Measurements from ENCODE around the gene FAM168B. TPM values are rescaled to one million over a fixed set of nuclear protein-coding genes. Genes with fewer than 3 reads are reported as not detected.

Gene FAM168B
- total RNA-seq, 1 experiment from 2014 or later, result 115 TPM

DNA sequence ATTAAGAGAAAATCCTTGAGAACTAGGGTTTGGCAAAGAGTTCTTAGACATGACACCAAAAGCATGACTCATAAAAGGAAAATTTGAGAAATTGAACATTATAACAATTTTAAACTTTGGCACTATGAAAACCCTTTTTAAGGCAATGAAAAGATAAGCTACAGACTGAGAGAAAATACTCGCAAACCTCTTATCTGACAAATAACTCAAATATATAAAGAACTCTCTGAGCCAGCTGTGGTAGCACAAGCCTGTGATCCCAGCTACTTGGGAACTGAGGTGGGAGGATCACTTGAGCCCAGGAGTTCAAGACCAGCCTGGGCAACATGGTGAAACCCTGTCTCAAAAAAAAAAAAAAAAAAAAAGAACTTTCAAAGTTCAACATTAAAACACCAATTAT lies 70.5 kb downstream of the FAM168B start:
- DNase-seq, result no peak
- no peaks in the 10 kb centered on the region for H3K36me3 ChIP-seq

DNA sequence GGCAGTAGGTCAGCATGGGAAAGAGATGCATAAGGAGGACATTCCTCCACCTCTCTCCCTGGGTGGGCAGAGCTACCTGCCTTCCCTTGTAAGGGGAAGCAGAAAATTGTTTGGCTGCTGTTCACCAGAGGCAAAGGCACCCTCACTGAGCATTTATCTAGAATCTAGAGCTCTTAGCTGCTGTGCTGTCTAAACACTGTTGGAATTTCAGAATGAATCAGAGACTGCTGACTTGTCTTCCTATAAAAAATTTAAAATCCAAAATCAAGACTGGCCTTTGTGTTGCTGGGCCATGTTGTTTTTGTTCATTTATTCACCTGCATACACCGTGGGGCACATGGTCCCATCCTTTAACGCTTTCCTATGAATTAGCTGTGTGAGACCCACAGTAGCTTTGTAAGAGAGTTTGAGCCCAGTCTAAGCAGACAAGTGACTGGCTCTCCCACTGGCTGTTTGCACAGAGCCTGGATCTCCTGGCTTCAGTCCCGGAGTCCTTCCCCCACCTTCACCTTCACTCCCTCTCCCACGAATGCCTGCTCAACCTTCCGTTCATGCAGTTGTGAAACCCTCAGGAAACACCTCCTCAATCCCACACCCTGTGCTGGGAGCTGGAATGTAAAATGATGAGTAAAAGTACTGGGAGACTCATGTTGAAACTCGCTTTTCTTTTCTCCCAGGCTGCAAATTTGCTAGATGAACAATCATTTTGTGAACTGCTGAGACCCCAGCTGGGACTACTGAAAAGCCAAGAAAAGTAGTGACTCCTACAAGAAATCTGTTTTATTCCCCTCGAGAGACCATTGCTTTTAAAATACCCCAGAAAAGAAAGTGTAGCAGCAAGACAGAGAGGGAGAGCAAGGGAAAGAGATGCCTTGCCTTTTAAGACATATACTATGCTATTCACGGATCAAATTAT lies 76.2 kb downstream of the FAM168B start:
- no peak overlapping the region for H3K4me3 ChIP-seq
- peak; percentile 11 for DNase-seq
- H3K27me3 ChIP-seq, result no peaks in the 10 kb centered on the region
- H3K36me3 ChIP-seq, result no peaks in the 10 kb centered on the region
- no peaks in the 10 kb centered on the region for H3K9me3 ChIP-seq

More for the DNA sequence above, 70.5 kb downstream of the FAM168B start:
- H3K27me3 ChIP-seq, result no peaks in the 10 kb centered on the region
- no peaks in the 10 kb centered on the region for H3K9me3 ChIP-seq
- H3K4me3 ChIP-seq, result no peak overlapping the region

DNA sequence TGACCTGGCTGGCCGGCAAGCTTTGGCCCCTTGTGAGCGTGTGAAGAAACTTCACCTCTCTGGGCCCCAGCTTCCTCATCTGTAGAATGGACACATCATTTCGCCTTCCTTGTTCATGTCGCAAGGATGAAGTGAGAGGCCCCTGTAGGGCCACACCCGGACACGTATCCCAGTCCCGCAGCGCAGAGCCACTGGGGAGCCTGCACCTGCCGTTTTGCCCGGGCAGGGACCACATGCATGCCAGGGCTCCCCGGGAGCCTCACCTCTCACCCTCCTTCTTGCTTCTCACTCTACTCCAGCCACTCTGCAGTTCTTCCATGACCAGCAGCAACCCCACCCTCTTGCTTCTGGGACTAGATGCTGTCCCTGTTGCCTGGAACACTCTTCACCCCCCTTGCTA lies 77.5 kb downstream of the FAM168B start:
- Histone ChIP-seq H3K36me3 (no peaks in the 10 kb centered on the region), H3K9me3 (no peaks in the 10 kb centered on the region), H3K4me3 (no peak overlapping the region), H3K27me3 (no peaks in the 10 kb centered on the region)
- DNase-seq, result no peak

DNA sequence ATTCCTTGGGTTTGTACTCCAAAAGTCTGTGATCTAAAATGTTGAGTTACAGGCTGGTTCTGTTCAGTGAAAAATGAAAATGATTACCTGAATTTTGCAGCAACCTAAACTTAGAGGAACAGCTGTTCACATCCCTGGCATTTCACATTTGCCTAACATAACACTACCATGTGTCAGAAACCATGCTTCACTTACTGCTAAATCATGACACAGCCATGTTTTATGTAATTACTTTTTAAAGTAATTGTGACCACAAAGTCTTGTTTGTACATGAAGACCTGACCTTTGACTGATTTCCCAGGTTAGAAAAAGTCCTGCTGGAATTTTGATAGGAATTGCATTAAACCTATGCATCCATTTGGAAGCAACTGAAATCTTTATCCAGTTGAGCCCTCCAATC lies 79.1 kb downstream of the FAM168B start:
- Histone ChIP-seq H3K27me3 (no peaks in the 10 kb centered on the region), H3K9me3 (no peaks in the 10 kb centered on the region), H3K36me3 (no peaks in the 10 kb centered on the region), H3K4me3 (no peak overlapping the region)
- DNase-seq, result no peak

DNA sequence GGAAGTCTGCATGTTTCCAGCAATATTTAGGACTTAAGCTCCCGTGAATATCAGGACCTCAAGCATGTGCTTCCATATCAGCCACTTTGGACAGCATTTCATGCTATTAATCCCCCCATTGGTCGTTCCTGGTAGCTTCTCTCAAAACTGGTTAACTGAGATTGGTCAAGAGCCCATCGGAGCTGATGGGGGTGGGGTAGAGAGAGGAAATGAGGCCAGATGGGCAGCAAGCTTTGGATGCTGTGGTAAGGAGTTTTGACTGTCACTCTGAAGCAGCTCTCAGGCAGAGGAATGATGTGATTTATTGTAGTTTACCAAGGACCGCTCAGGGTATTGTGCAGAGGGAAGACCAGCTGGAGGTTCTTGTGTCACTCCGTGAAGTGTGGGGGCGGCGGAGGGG lies 81.8 kb downstream of the FAM168B start:
- DNase-seq, result no peak
- H3K4me3 ChIP-seq, result no peak overlapping the region
- H3K36me3 ChIP-seq, result no peaks in the 10 kb centered on the region
- no peaks in the 10 kb centered on the region for H3K27me3 ChIP-seq
- no peaks in the 10 kb centered on the region for H3K9me3 ChIP-seq

DNA sequence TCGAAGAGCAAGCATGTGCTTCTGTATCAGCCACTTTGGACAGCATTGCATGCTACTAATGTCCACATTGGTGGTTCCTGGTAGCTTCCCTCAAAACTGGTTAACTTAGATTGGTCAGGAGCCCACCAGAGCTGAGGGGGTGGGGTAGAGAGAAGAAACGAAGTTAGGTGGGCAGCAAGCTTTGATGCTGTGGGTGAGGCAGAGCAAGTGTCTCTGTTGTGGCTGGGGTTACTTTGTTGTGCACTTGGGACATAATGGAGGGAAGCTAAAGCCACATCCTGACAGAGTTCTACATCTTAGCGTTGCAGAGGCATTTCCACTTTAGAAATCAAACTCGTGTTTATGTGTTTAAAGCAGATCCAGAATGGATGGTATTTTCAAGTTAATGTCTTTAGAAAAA lies 82.7 kb downstream of the FAM168B start:
- no peaks in the 10 kb centered on the region for H3K27me3 ChIP-seq
- no peaks in the 10 kb centered on the region for H3K9me3 ChIP-seq
- no peak for DNase-seq
- H3K4me3 ChIP-seq, result no peak overlapping the region
- H3K36me3 ChIP-seq, result no peaks in the 10 kb centered on the region

DNA sequence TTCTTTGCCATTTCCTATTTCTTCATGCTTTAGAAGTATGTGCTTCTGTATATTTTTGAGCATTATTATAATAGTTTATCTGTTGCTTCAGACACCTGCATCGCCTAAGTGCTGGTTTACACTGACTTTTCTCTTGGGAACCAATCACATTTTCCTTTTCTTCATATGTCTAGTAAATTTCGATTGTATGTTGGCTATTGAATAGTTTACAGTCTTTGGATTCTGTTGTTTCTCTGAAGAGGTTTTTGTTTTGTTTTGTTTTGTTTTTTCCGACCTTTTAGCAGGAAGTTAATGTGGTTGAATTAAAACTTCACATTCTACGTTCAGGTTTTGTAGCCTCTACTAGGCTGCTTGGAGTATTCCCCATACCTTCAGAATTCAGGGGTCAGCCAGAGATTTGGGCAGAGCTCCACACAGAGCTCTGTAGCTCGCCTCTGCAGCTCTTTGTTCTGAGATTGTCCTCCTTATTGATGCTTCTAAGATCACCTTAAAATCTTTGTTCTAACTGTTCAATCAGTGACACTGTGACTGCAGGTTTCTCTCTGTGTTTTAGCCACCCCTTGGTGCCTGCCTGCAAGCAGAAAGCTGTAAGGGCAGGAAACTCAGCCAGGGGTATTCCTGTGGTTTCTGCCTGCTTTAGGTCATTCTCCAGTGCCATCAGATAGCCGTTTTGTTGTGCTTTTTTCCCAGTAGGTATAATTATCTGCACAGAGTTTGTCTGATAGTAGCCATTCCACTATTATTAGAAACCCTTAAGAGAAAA lies 83.4 kb downstream of the FAM168B start:
- H3K27me3 ChIP-seq, result no peaks in the 10 kb centered on the region
- no peaks in the 10 kb centered on the region for H3K9me3 ChIP-seq
- H3K4me3 ChIP-seq, result no peak overlapping the region
- DNase-seq, result no peak
- H3K36me3 ChIP-seq, result no peaks in the 10 kb centered on the region

DNA sequence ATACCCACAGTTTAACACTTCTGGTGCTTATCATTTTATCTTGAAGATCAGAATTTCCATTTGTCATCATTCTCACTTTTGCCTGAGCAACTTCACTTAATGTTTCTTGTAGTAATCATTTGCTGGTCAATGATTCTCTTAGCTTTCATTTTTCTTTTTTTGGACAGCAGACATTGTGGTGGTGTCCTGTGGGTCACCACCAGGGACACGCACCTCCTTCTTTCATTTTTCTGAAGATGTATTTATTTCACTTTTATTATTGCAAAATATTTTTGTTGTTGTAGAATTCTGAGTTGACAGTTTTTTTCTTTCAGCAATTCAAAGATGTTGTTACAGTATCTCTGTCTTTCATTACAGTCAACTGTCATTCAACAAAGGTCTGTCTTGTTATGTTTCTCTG lies 84.3 kb downstream of the FAM168B start:
- Histone ChIP-seq H3K27me3 (no peaks in the 10 kb centered on the region), H3K4me3 (no peak overlapping the region), H3K9me3 (no peaks in the 10 kb centered on the region), H3K36me3 (no peaks in the 10 kb centered on the region)
- no peak for DNase-seq

DNA sequence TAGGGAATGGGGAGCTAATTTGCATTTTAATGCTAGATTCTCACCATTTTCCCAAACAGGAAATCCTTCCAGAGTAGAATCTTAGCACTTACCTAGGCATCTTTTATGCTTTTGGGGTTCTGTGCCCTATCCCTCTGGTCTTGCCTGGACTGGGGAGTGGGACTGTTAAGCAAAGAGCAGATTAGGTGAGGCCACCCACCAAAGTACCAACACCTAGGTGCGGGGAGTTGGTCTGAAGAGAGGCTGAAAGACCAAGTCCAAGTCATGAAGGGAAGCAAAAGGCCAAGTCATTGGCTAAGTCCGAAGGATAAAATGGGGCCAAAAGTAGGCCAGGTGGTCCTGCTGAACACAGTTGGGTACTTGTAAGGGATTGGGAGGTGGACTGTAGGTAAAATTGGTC lies 86.7 kb downstream of the FAM168B start:
- Histone ChIP-seq H3K4me3 (no peak overlapping the region), H3K36me3 (no peaks in the 10 kb centered on the region), H3K27me3 (no peaks in the 10 kb centered on the region), H3K9me3 (no peaks in the 10 kb centered on the region)
- no peak for DNase-seq

DNA sequence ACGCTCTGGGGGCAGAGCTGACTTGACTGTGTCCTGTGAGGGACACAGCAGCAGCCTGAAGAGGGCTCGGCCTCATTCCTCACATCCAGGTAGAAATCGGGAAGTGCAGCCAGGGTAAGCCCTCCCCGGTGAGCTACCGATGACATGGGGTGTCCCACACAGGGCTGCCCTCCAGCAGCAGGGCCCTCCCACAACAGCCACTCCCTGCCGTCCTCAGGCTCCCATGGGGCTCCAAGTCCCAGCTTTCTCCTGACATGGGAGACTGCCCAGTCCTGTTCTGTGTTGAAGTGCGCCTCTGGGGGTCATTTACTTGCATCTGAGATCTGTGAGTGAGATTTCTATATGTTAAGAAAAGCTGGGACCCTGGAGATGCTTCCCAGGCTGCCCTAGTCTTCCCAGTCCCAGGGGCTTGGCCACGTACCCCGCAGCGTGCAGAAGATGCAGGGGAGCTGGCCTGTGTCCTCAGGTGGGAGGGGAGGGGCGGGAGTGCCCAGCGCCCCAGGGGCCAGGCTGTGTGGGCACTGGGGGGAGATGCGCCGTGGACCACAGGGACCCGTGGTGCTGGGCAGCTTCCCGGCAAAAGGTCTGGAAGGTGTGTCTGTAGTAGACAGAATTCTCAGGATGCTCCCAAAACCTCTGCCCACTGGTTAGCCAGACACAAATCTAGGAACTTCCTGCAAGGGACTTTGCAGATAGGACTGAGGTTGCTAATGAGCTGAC lies 87.9 kb downstream of the FAM168B start:
- no peak for DNase-seq

DNA sequence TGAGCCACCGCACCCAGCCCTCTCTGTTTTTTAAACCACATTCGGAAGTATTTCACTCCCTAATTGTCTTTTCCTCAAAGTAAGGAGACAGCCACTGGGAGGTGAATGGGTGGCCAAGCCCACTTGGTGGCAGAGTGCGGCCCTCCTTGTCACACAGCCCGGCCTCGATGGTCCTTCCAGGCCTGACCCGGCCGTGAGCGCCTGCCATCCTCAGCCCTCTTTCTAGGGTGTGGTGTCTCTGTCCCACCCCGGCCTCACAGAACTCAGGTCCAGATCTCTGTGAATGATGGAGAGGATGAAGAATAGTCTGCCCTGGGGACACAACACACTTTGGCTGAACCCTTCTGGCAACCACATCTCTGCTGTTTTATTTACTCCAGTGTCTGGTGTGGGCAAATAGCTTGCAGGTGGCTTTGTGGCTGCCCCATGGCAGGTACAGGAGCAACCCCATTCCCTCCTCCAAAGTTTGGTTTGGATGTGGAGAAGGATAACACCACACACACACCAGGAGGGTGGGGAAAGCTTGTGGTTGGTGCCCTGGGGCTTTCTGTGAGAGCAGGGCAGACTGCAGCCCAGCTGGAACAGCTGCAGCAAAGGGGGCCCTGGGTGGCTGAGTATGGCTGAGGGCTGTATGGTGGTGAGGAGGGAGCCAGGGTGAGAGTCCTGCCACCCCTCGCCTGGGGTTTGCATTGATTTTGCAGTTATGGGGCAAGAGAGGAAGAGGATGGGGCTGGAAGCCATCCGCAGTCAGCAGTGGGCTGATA lies 88.6 kb downstream of the FAM168B start:
- no peaks in the 10 kb centered on the region for H3K27me3 ChIP-seq
- H3K9me3 ChIP-seq, result no peaks in the 10 kb centered on the region
- no peak for DNase-seq
- no peak overlapping the region for H3K4me3 ChIP-seq
- H3K36me3 ChIP-seq, result no peaks in the 10 kb centered on the region

More for the DNA sequence above, 87.9 kb downstream of the FAM168B start:
- no peak overlapping the region for H3K4me3 ChIP-seq
- H3K9me3 ChIP-seq, result no peaks in the 10 kb centered on the region
- H3K36me3 ChIP-seq, result no peaks in the 10 kb centered on the region
- H3K27me3 ChIP-seq, result no peaks in the 10 kb centered on the region

DNA sequence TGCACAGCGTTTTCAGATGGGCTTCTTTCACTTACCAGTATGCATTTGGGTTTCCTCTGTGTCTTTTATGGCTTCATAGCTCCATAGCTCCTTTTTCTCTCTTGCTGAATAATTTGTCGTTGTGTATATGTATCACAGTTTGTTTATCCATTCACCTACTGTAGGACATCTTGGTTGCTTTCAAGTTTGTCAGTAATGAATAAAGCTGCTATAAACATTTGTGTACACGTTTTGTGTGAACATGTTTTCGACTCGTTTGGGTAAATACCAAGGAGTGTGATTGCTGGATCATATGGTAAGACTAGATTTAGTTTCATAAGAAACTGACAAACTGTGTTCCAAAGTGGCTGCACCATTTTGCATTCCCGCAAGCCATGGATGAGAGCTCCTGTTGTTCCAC lies 94.7 kb downstream of the FAM168B start:
- Histone ChIP-seq H3K36me3 (no peaks in the 10 kb centered on the region), H3K4me3 (no peak overlapping the region), H3K27me3 (no peaks in the 10 kb centered on the region), H3K9me3 (no peaks in the 10 kb centered on the region)
- no peak for DNase-seq

Other genes starting within 250 kb of the FAM168B start
- gene PLEKHB2, start 11.9 kb upstream of the FAM168B start, total RNA-seq (2014; rRNA removed; shearing (Covaris generic); ENCODE audit: low replicate concordance), result 91.0 and 97.0 TPM in 2 replicates
- 0.33 TPM in 1 of 2 replicates, not detected in the other for gene POTEE, start 116.1 kb upstream of the FAM168B start, total RNA-seq (2014; rRNA removed; shearing (Covaris generic); ENCODE audit: low replicate concordance)